GM21390 (cell line): ENCODE measurements around the gene DCAF7.

ENCODE experiments used
- ATAC-seq: cut with Tn5 transposase; IDR thresholded peaks from one replicate; pipeline ENCODE4 v1.9.1; 2021; ENCODE audit not compliant: unreplicated experiment

DCAF7 gene

DNA sequence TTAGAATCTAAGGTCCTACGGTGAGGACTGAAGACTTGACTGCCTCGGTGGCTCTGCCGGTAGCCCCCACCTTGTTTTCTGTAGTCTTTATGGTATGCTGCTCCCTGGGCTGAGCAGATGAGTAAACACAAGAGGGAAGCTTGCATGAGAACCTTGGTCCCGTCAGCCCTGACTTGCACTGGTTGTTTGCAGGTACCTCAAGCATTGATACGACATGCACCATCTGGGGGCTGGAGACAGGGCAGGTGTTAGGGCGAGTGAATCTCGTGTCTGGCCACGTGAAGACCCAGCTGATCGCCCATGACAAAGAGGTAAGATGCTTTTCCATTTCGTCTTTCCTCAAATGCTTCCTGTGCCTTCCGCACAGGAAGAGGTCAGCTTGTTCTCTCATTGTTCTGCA, 29.4 kb downstream of the DCAF7 start:
- no peak for ATAC-seq

DNA sequence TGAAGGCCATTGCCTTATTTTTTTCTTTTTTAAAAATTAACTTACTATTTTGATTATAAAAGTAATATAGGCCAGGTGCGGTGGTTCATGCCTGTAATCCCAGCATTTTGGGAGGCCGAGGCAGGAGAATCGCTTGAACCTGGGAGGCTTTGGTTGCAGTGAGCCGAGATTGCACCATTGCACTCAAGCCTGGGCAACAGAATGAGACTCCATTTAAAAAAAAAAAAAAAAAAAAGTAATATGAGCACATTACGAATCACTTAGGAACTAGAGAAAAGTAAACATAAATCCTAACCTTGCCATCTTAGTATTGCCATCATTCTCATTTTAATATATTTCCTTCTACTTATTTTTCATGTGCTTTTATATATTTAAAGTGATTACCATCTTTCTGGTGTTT, 37.5 kb downstream of the DCAF7 start:
- no peak for ATAC-seq

DNA sequence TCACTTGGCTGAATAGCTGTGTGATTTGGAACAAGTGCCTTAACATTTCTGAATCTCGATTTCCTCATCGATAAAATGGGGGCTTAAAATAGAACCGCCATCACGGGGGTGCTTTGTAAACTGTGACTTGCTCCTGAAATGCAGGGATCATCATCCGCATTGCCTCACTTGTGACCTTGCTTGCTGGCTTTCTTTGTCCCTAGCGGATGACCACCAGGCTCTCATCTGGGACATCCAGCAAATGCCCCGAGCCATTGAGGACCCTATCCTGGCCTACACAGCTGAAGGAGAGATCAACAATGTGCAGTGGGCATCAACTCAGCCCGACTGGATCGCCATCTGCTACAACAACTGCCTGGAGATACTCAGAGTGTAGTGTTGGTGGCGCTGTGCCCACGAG, 38.5 kb downstream of the DCAF7 start:
- no peak for ATAC-seq

DNA sequence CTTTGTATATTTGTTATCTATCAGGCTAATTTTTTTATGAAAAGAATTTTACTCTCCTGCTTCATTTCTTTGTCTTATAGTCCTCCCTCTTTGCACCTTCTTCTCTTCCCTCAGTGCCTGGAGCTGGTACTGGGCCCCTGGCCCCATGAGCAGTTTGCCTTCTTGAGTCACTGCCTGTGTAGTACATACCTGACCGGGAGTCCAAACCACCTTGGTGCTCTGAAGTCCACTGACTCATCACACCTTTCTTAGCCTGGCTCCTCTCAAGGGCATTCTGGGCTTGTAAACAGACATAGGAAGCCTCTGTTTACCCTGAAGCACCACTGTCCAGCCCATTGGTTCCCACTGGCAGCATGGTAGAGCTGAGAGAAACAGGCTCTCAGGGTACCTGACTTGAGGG, 39.4 kb downstream of the DCAF7 start:
- no peak for ATAC-seq

DNA sequence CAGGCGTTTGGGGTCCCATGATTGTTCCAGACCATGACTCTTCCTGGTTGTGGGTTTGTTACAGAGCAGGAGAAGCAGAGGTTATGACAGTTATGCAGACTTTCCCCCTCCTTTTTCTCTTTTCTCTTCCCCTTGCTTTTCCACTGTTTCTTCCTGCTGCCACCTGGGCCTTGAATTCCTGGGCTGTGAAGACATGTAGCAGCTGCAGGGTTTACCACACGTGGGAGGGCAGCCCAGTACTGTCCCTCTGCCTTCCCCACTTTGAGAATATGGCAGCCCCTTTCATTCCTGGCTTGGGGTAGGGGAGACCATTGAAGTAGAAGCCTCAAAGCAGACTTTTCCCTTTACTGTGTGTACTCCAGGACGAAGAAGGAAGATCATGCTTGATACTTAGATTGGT, 42.5 kb downstream of the DCAF7 start:
- ATAC-seq, result no peak

DNA sequence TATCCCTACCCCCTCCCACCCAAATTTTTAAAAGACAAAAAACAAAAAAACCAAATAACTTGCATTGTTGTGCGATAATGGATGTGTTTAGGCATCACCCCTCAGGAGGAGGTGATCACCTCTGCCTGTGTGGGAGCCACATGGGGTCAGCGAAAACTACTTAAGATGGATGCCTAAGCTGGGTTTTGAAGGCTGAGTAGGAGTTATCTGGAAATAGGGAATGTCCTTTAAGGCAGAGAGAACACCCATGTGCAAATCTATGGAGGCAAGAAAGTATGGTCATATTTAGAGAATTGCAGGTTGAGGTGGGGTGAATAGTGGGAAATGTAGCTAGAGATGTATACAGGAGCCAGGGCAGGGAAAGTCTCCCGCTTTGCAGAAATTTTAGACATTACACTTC, 44.9 kb downstream of the DCAF7 start:
- no peak for ATAC-seq

DNA sequence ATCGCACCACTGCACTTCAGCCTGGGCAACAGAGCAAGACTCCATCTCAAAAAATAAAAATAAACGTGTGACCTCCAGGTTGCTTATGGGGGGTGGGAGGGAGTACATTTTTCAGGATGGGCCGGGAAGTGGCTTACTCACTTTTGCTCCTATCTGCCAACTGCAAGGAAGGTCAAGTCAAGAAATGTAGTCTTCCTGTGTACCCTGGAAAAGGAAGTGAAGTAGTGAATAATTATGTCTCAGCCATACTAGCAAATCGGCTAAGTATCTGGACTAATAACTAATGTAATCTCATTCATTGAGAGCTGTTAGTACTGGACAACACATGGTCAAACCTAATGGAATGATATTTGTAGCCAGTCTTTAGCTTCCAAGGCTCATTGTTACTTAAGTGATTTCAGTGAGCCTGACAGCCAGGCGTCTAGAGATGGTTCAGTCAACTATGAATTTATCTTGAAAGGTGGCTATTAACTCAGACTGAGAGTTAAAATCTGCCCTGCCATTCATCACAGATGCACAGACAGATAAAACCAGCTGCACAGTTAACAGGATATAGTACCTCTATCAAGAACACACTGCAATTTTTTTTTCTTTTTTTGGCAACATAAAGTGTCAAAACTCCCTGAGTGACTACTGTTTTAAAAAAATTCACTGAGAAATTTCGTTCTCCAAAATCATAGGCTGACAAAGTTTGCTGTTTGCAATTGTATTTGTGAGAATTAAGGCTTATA, 46.7 kb downstream of the DCAF7 start:
- ATAC-seq, result no peak

DNA sequence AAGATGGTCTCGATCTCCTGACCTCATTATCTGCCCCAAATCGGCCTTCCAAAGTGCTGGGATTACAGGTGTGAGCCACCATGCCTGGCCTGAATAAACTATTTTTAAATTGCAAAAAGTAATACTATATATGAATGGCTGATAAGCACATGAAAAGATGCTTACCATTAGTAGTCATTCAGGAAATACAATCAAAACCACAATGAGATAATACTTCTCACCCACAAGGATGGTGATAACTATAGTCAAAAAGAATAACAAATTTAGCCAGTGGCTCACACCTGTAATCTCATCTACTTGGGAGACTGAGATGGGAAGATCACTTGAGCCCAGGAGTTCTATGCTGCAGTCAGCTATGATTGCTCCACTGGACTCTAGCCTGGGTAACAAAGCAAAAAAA, 48.0 kb downstream of the DCAF7 start:
- no peak for ATAC-seq

DNA sequence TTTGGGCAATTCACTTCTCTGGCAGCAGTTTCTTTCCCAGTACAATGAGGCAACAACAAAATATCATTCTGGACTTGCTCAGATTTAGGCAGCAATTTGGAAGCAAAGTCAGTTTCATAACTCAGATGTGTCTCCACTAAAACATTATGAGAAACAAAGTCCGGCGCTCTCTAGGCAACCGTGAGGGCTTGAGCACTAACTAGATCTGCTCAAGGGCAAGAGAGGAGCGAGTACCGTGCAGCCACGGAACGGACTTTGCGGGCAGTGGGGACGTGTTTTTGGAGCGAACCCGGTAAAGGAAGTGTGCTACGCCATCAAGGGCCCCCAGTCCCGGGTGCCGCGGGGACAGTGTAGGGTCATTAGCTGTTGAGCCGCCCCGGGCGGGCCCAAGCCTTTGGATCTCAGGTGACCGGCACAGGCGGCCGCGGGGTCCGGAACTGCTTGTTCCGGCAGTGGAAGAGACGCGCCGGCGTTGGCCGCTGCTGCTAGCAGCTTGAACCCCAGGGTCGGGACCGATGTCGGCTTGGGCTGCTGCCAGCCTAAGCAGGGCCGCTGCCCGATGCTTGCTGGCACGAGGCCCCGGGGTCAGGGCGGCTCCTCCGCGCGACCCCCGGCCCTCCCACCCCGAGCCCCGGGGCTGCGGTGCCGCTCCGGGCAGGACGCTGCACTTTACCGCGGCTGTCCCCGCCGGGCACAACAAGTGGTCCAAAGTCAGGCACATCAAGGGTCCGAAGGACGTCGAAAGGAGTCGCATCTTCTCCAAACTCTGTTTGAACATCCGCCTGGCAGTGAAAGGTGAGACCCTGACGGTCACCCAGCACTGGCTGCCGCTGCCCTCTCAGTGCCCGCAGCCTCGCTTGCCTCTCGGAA, 50.5 kb downstream of the DCAF7 start, which contains the start of gene TACO1:
Gene TACO1, plus strand, starts transcription at position 327 of the 870 bp plus-strand sequence. Its CDS starts 189 bp downstream, at position 516.
- ATAC-seq, result peak; percentile 84

DNA sequence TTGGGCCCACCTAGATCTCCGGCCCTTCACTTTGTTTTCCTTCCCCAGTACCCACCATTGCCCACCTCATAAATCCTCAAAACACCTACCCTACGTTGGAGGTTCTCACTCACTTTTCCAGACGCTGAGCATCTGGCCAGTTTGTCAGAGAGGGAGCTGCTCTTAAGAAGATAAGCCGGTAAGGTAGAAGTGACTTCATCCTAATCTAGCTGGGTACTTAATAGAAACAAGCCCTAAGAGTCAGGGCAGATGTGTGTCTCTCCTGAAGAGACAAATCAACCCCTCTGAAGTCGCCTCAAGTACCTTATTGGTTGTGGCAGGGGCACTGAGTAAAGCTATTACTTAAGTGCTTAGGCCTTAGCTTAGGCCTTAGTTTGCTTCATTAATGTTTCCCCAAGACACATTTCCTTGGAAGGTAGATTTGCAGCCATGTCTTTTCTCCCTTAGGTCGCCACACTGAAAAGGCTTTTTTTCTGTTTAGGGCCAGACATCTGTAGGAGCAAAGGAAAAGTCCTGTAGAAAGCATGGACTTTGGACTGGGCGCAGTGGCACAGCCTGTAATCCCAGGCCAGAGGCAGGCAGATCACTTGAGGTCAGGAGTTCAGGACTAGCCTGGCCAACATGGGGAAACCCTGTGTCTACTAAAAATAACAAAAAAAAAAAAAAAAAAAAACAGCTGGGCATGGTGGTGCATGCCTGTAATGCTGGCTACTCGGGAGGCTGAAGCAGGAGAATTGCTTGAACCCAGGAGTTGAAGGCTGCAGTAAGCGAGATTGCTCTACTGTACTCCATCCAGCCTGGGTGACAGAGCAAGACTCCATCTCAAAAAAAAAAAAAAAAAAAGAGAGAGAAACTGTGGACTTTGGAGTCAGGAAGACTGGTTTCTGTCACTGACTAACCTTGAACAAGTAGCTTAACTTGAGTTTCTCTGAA, 51.4 kb downstream of the DCAF7 start:
- ATAC-seq, result no peak

DNA sequence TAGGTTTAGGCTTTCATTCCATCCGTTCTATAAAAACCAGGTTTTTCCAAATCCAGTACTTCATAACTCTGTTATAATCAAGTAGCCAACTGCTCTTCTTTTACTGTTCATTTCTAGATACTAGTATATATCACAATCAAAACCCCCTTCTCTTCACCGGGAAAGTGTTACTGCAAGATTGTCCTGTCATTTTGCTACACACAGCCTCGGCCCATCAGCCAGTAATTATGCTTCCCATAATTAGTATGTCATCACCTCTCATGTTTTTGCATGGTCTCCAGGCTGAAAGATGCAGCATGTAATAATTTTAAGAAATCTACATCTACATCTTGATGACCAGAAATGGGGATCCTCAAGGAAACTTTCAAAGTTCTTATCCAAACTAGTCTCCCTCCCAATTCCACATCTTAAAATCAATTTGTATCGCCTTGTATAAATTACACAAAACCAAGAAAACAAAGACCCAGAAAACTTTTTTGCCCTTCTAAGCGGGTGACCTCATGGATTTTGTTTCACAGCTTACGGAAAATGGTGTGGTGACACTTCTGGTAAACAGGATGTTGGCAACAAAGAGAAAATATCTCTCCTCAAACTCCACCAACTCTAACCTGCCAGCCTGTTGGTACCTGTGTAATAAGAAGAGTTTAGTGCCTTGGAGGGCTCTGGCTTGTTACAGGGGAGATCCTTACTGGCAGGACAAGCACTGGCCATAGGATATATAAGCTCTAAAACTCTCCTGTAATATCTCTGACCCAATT, 59.7 kb downstream of the DCAF7 start:
- ATAC-seq, result no peak

DNA sequence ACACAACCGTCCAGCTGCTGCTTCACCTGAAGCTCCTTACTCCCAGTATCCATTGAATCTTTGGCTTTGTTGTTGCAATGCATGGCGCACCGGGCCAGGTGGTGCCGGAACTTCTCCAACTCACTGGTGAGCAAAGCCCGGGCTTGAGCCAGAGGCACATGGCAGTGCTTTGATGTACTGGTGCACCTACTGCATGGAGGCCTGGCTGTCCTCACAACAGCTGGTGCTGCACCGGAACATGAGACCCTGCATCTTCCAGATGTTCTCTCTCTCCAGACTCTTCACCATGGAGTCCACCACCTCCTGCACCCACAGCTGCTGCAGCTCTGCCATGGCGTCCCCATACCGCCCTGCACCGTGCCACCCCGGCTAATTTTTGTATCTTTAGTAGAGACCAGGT, 60.6 kb downstream of the DCAF7 start:
- ATAC-seq, result no peak

DNA sequence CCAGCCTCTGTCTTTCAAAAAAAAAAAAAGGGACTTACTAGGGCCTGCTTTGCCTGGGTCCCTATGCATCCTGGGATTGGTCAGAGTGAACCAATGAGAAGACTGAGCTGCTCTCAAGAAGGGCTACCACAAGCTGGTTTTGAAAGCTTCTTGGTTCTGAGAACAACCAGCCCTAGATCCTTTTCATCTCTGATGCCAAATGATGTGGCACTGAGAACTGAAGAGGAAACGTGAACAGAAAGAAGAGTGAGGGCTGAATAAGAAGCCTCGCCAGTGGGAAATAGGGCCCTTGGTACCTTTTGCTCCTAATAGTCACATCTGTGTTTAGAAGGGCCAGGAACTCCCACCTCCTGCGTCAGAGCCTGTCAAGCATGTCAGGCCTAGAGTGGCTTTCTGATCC, 61.1 kb downstream of the DCAF7 start:
- no peak for ATAC-seq

DNA sequence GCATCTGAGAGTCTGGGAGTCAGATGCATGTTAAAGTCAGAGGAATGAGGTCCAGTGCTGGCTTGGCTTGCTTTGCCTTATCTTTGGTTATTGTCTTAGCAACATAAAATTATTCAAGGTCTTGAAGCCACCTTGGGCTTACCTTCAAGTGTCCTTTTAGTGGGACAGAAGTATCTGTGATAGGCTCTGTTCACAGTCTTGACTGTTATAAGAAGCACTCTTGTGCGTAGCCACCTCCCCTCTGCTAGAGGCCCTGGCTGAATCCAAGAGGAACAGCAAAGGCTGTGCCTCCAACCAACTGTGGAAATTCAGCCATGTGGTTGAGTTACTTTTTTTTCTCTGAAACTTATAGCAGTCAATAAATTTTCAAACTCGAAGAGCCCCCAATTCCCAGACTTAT, 63.4 kb downstream of the DCAF7 start:
- ATAC-seq, result no peak

DNA sequence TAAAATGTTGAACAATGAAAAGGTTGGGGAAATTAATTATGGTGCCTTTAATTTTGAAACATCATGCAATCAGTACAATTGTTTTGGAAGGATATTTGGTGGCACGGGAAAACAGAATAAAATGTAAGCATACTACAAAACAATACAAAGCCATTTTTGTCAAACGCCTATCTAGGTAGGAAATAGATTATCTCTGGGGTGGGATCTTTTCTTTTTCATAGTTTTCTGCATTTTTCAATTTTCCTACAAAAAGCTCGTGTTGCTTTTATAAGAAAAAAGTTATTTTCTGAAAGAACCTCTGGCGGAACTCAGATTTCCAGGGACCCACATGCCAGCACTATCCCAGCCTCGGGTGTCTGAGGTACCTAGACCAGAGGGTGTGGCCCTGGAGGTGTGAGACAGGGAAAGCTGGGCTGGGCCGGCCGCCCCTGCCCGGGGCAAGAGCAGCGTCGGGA, 71.0 kb downstream of the DCAF7 start:
- ATAC-seq, result no peak

DNA sequence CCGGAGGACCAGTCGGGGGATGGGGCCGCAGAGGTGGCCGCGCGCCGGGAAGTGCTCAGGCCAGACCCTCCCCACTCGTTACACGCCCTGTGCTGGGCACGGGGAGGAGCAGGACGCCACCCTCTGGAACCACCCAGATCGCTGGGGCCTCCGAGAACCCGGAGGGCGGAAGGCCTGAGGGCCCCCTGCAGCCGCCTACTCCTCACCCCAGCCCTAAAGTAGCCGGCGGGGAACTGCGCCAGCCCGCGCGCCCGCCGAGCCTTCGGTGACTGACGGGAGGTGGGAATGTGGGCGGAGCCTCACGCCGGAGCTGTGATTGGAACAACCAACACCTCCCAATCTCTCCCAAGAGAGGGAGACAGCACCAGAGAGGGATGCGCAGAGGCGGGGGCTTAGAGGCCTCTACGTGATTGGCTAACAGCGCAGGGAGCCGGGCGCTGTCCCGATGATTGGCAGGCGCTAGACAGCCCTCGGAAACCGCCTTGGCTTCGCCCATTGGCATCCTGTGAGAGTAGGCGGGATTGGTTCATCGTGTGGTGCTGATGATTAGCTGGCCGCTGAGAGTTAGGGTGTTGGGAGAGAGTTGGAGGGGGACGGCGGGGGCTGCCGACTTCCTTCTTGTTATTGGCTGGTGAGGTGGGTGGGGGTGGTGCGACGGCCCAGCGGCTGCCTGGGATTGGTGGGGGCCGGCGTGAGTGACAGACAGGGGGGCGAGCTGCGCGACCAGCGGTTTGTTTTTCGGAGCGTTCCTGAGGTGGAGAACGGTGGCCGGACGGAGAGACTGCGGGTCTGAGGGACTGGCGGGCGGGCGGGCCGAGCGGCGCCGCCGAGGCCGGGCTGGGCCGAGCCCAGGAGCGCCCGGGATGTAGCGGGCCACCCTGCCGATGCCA, 71.7 kb downstream of the DCAF7 start, which contains the start of gene MAP3K3:
Gene MAP3K3, plus strand, starts transcription at position 734 of the 890 bp plus-strand sequence. CDS start 343 bp downstream, outside the sequence.
- peak; percentile 88 for ATAC-seq

DNA sequence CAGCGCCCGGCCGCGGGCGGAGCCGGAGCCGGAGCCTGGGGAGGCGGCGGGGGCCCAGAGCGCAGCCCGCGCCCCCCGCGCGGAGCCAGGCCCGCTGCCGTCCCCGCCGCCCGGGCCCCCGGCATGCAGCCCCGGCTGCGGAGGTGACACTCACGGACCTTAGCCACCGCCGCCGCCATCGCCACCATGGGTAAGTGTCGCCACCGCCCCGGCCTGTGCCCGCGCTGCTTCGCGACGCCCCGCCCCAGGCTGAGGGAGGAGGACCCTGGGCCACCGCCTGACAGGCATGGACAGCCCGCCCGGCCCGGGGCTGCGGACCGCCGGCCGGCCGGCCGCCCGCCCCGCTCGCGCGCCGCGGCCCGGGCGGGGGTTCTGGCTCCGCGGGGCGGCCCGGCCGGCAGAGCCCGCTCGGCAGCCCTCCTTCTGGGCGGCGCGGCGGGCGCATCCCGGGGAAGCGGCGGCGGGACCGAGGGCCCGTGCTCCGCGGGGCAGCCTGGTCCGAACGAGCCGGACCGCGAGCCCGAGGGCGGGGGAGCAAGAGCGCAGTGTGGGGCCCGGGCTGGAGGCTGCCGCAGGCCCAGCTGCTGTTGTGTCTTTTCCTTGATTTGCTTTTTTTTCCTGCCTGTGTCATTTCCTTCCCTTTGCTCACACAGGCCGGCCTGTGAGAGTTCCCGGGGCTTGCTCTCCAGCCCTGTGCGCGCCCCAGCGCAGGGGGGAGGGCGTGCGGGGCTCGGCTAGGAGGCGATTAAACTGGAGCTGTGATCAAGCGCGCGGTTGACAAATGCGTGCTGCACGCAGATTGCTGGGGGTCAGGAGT, 72.5 kb downstream of the DCAF7 start:
- ATAC-seq, result peak; percentile 28

DNA sequence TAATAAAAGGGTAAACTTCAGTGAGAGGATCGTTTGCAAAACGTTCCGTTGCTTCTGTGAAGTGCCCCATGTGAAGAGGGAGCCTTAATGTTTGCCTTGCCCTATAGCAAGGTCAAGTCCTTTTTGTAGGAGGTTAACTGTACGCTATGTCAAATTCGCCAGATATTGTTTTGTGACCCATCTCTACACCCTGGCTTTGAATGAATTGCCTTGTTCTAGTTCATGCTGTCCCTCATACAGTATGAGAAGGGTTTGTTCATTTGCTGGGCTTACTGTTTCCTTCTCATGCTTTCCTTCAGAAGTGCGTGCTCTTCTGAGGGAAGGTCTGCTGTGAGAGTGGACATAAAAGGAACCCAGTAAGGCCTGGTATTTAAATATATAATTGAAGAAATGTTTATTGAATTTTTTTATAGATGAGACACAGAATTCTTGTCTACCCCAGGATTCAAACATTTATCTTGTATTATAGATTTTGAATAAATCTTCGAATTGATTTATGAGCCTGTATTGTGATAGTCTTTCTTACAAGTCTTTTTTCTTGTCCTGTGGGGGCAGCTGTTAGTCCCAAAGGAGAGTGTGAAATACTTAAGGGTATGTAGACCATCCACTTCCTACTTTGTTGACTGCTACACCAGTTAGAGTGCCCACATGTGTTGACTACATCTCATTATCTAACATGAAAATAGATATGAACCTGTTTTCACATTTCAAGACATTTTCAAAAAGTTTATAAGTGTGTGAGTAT, 73.7 kb downstream of the DCAF7 start:
- ATAC-seq, result no peak
